Gastrocnemius medialis (tissue), 4 donors: ENCODE results near the gene PRRX1.

ENCODE experiments used
- POLR2A ChIP-seq, 2 donors: fragments of 450-650 bp; IDR thresholded peaks; one replicate each; pipeline ENCODE4 v1.6.1; 2017; ENCODE audit warnings: antibody characterized with exemption in 2 of 2, mild to moderate bottlenecking in 2 of 2, moderate library complexity in 2 of 2
- TF ChIP-seq, protein P1 (sequence below), 5 experiments: fragments of 450-650 bp in 3 of 5; fragments of 200-600 bp in 2 of 5; sonication (generic) in 2 of 5; IDR thresholded peaks in 4 of 5; conservative IDR thresholded peaks in 1 of 5; 1 replicate in 4 of 5; 2 replicates in 1 of 5; pipeline ENCODE4 v1.5.1; 2016 to 2019; ENCODE audit warnings: antibody characterized with exemption in 5 of 5, mild to moderate bottlenecking in 3 of 5, moderate library complexity in 3 of 5

DNA sequence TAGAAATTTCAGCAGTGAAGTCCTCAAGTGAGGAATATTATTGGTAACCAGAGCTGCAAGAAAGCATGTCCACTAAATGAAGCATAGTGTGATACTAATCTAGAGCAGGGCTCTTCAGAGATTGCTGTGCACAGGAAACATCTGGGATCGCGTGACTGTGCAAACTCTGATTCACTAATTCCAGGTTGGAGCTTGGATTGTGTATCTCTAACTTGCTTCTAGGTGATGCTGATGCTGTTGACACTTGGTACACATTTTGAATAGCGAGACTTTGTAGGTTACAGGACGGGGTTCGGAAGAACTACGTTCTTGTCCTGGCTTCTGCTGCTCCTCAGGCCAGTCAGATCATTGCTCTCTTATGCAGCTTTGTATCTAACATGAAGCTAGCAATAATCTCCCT lies 66.5 kb downstream of the PRRX1 start:
- TF ChIP-seq, protein P1, sequence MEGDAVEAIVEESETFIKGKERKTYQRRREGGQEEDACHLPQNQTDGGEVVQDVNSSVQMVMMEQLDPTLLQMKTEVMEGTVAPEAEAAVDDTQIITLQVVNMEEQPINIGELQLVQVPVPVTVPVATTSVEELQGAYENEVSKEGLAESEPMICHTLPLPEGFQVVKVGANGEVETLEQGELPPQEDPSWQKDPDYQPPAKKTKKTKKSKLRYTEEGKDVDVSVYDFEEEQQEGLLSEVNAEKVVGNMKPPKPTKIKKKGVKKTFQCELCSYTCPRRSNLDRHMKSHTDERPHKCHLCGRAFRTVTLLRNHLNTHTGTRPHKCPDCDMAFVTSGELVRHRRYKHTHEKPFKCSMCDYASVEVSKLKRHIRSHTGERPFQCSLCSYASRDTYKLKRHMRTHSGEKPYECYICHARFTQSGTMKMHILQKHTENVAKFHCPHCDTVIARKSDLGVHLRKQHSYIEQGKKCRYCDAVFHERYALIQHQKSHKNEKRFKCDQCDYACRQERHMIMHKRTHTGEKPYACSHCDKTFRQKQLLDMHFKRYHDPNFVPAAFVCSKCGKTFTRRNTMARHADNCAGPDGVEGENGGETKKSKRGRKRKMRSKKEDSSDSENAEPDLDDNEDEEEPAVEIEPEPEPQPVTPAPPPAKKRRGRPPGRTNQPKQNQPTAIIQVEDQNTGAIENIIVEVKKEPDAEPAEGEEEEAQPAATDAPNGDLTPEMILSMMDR (IDR thresholded peaks at IDR 0.05 in 4 of 5, conservative IDR thresholded peaks at IDR 0.05 in 1 of 5) = no peak
- no peak for TF ChIP-seq POLR2A (IDR thresholded peaks at IDR 0.05)
